KG1 (cell line): Measurements from ENCODE around the gene KIF6.
A peak's percentile ranks its signal among the peaks of the same experiment; 100 is the strongest.

Experiments
- DNase-seq: peaks from one replicate; lab custom pipeline; 2025; lab: John Stamatoyannopoulos, UW

The KIF6 gene

DNA sequence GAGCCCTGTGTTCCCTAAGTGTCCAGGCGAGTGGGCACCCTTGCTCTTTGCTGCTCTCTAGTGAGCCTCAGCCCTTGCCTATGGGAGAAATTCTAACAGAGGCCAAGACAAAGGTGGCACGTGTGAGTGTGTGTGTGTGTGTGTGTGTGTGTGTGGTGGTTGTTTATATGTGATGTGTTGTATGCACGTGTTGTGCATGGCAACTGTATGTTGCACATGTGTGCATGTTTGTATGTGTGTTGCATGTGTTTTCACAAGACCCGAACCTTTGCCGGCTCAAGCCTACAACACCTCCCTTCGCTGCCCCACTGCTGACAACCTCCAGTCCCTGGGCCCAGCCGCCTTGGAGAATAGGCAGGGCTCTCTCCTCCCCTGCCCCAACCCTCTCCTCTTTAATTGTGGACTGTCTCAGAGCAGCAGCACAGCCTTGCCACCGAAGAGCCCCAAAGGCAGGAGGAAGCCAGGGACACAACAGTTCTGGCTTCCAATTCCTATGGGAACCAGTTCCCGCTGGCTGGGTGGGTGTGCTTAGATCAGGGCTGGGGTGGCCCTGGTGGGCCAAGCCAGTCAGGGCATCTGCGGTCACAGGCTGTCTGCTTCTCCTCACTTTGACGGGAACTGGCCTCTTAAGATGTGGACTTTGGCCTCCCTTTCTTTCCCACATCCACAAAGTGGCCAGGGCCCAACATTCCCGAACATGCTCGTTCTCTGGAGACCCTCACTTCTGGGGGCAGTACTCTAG is 405.4 kb downstream of the KIF6 start:
- no peak for DNase-seq

DNA sequence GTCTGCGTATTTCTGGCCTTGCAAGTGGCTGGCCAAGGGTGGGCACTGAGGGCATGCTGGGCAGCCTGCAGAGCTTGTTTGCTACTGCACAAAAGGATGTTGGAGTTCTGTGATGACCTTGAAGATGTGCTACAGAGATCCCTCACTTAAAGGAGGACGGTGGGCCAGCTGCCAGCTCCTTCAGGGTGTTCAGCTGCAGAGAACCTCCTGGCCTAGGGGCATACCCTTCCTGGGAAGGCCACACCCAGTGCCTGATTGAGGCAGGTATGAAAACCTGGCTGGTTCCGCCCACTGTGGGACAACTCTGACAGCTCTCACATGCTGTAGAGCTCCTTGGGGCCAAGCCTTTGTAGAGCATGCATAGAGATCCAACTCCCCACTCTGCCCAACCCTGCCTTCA is 408.0 kb downstream of the KIF6 start:
- no peak for DNase-seq

DNA sequence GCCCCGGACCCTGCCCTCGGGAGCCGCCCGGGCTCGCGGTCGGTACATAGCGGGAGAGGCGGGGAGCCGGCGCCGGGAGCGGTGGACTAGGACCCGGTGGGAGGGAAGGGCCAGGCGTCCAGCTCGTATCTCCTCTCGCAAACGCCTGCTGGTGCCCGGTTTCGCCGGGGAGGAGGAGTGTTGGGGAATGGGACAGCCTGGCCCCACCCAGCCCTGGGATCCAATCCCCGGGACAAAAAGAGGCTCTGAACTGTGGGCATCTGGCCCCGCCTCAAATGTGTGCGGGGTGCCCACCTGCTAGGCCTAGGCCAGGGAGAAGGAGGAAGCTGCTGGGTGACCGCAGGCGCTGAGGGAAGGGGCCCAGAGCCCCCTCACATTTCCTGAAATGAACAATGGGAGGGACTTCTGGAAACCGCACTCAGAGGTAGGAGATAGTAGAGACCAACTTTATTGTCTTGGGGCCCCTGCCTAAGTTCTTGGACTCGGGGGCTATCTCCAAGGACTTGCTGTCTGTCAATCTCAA is 410.9 kb downstream of the KIF6 start, which contains the start of gene KCNK17:
Gene KCNK17, minus strand, starts transcription at position 147 of the 523 bp plus-strand sequence. Its CDS starts 99 bp downstream, at position 48.
- DNase-seq, result no peak

DNA sequence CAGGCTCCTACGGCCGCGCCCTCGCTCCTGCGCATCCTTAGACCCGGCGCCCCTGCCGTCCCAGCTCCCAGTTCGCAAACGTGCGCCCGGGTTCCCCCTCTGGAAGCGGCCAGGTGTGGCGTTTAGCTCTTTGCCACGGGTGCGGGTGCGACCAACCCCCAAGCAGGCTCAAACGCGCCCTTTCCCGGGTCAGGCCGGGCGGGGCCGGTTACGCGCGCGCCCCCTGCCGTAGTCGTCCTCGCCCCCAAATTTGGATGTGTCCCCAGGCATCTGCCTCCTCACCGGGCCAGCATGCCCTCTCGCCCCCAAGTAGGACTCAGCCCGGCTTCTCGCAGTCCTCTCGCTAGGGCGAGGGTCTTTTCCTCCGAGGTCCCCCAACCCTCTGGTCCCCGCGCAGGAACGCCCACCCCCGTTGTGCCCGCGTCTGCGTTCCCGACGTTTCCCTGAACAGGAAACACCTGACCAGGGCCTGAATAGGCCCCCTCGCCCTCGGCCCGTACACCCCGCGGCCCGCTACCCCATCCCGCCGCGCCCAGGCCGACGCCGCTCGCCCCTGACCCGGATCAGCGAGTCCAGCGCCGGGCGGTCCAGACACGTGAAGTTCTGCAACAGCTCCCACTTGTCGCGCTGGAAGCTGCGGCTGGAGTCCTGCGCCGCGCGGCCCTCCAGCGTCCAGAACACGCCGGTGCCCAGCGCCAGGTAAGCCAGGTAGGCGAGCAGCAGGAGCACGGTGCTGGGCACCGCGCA is 411.5 kb downstream of the KIF6 start:
- DNase-seq, result no peak

DNA sequence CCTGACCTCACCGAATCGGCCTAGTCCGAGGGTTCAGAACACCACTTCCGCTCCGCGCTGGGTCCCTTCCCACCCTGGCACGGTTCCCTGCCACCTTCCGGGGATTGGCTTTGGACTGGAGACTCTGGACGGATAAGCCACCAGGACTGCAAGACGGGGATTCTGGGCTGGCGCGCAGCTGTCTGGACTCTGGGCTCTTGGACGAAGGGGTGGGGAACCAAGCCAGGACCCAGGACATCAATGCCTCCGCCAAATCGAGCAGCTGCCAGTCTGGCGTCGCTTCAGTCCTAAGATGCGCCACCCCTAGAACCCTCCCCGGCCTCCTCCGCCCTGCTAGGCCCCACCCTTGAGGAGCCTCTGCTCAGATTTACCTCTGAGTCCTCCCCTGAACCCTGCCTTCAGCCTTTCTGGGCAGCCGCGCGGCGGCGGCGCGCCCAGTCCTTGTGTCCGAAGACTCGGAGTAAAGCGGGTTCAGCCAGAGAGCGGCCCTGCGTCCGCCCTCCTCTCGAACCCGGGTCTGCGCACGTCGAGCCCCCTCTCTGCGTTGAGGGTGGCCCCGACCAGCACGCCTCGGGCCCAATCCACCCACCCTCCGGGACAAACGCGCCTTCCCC is 412.2 kb downstream of the KIF6 start:
- DNase-seq, result no peak

DNA sequence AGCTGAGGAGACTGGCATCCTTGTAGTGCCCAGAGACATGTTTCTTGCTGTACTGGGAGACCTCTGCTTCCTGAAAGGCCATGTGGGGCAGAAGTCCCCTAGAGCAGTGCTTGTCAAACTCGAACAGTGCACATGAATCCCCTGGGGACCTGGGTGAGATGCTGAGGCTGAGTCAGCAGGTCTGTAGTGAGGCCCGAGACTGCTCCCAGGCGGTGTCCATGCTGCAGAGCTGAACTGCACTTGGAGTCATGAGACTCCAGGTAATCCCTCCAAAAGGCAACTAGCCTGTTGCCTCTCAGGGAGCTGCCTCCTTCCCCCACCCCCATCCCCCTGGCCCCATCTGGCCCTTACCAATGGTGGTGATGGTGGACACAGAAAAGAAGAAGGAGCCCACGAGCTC is 414.7 kb downstream of the KIF6 start:
- DNase-seq, result no peak

DNA sequence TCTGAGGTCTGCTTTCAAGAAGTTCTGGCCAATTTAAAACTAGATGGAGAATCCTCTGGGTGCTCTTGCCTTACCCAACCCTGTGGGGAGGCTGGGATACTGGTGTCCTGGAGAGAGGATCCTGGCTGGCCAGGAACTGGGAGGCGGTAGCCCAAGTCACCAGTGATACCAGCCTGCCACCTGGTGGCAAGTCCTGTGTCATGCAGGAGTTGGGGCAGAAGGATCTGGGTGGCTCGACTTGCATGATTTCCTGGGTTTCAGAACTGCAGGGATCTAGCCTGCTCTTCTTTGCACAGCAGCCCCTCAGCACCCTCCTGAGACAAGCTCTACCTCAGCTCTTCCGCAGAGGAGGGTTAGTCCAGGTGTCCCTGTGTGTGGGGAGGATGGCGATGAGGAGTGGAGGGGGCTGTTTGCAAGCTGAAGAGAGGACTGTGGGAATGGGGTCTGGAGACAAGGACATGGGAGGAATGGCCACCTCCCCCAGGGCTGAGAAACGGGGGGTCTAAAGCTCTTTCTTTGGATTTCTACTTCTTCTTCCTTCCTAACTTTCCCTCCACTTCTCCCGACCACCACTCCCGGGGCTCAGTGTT is 415.2 kb downstream of the KIF6 start:
- DNase-seq, result peak; percentile 17

DNA sequence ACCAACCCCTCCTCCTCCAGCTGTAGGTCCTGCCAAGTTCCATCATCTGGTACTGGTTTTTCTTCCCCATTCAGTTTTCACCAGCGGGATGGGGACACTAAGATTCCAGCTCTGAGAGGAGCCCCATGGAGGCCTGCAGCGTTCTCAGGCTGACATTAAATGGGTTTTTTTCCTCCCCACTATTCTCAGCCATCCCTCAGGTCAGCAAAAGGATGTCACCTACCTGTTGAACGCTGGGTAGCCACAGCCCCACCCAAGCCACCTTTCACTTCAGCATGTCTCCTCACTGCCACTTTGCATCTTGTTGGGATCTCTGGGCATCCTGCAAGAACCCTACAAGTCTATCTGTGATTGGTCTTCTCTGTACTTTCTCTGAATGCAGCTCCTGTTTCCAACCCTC is 417.7 kb downstream of the KIF6 start:
- no peak for DNase-seq

DNA sequence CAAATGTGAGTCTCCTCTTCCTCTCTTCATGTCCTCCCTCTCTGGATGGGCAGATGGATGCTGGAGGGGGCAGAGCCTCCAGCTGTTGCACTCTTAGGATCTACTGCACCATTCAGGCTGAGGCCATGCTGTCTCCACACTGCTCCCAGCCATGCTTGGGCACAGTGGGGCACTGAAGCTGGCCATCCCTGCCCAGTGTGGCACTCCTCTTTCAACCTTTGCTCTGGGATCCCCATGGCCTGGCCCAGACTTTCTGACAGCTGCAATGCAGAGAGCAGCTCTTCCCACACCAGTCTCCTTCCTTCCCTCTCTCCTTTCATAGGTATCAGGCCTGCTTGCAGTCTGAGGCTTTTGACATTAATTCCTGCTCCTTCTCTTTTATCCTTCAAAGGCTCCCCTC is 420.3 kb downstream of the KIF6 start:
- no peak for DNase-seq

DNA sequence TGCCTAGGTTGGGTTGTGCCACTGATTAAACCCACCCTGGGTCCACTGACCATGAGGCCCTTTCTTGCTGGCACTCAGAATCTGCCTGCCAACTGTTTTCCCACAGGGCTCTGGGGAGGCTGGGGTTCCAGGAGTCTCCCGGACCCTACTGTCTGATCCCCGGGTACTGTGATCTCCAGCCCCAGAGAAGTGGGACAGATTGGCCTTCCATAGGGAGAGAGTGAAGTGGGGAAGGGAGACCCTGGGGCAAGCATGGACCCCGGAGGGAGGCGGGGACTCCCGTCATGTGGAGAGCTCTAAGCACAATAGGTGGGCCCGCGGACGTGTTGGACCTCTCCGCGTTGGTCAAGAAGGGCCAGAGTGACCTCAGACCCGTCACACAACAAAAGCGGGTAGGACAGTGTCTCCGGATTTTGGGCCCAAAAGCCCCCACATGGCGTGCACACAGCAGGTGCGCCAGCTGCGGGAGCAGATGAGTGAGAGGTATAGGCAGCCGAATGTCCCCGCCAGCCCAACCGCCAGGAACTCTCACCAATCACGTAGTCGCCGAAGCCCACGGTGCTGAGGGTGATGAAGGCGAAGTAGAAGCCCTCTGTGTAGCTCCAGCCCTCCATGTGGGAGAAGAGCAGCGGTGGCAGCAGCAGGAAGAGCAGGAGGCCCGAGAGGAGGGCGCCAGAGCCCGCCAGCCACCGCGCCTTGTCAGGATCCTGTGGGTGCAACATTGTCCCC is 421.6 kb downstream of the KIF6 start:
- DNase-seq, result no peak

DNA sequence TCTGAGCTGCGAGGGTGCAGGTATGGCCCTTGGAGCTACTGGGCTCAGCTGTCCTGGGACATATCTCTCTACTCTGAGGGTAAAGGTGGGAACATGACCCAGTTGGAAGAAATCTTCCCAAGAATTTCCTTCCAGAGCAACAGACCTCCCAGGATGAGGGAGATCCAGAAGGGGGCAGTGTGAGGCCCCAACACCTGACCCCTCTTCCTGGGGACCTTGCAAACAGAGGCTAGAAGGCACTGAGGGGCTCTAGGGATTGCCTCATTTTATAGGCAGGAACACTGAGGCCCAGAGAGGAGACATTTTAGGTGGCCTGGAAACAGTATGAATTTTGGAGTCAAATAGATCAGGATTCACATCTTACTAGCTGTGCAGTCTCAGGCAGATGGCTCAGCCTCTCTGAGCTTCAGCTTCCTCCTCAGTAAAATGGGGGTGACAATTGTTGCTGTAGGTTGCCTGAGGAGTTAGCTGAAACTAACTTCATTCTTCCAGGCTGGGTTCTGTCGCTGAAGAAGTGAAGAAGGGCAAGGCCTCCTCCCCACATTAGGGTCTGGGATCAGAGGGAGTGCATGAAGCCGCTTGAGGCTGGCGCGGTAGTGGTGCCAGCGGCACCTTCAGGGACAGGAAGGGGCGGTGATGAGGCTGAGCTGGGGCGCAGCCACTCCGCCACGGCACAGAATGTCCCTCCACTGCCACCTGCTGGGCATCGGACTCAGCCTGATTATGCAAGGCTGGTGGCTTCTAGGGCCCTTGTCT is 422.4 kb downstream of the KIF6 start:
- DNase-seq, result peak; percentile 73

DNA sequence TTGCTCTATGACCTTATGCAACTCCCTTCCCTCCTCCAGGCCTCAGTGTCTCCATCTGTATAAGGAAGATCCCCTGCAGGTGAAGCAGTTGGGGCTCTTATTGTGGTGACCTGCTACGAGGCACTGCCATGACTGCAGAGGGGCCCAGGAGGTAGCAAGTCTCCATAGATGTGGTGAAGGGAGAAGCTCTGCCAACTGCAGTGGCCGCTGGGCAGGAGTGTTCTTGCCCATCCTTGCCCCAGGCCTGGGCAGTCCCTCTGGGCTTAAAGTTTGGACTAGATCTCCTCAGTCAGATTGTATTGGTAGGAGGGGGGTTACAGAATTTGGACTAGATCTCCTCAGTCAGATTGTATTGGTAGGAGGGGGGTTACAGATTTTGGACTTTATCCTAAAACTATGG is 423.2 kb downstream of the KIF6 start:
- DNase-seq, result no peak

DNA sequence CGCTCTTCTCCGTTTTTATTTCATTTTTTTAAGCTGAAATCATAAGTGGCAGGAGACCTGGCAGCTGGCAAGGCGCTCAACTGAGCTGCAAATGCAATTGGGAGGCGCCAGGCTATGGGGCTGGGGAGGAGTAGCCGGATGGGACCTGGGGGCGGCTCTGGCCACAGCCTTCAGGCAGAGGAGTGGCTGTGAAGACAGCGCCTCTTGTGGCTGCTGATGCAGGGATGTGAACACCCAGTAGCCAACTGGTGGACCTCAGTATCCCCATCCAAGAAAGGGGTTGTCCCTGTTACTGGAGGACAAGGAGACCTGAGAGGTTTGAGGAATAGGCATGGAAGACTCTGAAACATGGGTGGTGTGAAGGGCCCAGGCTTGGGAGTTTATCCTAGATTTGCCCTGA is 423.6 kb downstream of the KIF6 start:
- no peak for DNase-seq

DNA sequence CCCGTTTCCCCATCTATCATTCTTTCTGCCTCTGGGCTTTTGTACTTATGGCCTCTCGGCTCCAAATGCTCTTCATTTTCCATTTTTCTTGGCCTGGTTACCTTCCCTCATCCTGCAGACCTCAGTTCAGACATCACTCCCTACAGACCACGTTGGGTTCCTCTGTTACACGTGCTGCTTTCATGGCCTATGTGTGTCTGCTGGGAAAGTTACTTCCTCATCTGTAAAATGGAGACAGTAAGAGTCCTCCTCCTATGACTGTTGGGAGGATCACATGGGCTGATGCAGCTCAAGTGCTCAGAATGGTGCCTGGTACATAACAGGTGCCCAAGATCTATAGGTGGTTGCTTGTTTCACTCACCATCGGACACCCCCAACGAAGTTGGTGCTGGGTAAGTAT is 424.5 kb downstream of the KIF6 start:
- no peak for DNase-seq

DNA sequence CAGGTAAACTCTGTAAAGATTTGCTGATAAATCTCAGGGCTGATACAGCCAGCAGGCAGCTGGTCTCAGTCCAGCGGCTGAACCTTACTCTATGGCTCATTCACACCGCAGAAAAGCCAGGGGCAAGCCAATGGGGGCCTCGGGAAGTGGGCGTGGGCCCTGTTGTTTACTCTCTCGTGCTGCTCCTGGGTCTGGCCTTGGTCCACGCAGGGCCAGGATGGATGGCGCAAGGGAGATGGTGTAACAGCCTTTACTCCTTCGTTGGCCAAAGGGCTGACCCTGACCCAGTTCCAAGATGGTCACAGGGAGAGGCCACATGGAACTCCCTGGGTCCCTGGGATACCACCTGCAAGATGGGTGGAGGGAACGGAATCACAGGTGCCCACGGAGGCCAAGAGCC is 427.1 kb downstream of the KIF6 start:
- DNase-seq, result no peak

DNA sequence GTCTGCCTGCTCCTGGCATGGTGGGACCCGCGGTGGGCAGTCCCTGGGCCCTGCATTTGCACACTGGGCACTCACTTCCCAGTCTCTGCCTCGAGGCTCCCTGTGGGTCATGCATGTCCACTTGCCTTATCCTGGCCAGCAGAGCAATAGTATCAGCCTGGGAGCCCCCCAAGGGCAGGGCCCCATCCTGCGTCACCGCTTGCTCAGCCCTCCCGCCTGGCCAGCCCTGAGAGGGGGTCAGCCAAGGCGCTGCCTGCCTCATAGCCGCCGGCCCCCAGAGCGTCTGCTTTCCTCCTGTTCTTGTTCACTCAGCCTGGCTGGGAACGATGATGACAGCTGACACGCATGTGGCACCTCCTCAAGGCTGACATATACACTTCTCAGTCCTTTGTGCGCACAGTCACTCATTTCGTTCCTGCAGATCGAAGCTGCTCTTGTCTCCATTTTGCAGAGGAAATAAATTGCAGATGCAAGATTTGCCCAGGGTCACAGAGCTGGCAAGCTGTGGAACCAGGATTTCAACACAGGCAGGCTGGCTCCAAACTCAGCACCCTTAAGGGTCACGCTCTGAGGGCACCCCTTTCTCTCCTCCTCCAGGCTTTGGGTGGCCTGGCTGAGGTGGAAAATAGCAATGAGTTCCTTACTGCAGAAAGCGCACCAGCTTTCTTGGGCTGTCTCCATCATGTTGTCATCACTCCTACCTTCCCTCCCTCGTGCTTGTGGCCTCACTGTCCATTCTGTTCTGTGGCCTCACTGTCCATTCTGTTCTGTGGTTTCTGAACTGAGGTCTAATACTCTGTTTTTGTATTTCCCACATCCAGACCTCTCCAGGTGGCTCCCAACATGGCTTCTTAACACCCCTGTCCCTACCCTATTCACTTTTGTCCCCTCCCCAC is 428.2 kb downstream of the KIF6 start:
- DNase-seq, result no peak

DNA sequence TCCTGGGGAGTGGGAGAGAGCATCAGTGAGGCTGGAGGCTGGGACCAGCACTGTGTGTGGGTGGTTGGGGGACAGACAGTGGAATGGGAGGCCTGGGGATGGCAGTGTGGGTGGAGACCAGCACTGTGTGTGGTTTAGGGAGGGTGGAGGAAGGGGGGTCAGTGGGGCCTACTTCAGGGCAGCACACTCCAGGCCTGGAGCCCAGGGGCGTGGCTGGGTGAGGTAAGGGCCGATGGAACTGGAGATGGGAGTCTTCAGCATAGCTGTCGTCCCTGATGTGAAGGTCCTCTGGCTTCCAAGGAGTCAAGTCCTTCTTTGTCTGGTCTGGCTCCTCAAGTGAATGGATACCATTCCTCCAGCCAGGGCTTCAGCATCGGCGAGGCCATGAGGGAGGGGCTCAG is 429.6 kb downstream of the KIF6 start:
- DNase-seq, result no peak

DNA sequence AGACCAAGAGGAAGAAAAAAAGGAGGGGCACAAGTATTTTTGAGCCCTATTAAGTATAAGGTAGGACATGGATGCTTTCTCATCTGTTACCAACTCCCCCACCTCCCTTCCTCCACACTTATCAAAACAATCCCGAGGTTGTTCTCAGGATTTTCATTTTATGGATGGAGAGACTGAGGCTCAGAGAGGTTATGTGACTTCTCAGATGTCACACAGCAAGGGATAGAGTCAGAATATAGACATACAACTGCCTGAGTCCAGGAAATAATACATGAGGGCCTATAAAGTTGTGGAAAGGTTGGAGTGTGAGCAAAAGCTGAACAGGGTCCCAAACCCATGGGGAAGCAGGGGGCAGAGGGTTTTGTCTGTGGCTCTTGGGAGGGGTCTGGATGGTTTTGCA is 430.3 kb downstream of the KIF6 start:
- no peak for DNase-seq

DNA sequence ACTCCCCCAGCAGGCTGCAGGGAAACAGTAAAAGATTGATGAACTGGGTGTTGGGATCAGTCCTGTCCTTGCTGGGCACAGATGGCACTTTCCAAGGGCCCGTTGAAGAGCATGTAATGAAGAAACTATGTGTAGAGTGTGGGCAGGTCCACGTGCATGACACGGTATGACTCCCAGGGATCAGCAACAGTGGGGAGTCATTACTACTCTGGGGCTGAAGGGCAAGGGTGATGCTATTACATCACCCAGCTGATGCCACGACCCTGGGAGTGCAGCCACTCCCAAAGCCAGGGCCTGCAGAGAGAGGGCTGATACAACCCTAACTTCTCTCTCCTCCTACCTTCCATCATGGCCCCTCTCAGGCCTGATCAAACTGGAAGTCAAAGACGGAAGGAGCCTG is 431.1 kb downstream of the KIF6 start:
- DNase-seq, result no peak

DNA sequence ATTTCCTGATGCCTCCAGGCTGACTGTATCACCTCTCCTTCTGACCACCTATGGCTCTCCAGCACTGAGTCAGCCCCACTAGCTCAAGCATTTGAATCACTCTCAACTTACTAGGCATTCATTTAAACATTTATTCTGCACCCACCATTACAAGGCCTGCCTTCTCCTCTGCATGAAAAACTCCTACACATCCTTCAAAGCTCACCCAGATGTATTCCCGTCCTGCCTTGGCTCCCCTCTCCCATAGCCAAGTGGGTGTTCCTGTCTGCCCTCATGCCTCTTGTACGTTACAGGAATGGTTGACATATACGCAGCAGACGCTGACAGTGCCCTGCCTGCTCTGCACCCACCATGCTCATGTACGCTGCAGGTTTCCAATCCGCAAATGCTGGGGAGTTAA is 432.6 kb downstream of the KIF6 start:
- DNase-seq, result no peak
